ENCODE measurements around the gene PIK3R4. TPM values are rescaled to one million over a fixed set of nuclear protein-coding genes. Genes with fewer than 3 reads are reported as not detected.

The PIK3R4 gene
- total RNA-seq, 6 donors from 2014 or later = 24.6 to 44.2 (median 33.4) TPM

DNA sequence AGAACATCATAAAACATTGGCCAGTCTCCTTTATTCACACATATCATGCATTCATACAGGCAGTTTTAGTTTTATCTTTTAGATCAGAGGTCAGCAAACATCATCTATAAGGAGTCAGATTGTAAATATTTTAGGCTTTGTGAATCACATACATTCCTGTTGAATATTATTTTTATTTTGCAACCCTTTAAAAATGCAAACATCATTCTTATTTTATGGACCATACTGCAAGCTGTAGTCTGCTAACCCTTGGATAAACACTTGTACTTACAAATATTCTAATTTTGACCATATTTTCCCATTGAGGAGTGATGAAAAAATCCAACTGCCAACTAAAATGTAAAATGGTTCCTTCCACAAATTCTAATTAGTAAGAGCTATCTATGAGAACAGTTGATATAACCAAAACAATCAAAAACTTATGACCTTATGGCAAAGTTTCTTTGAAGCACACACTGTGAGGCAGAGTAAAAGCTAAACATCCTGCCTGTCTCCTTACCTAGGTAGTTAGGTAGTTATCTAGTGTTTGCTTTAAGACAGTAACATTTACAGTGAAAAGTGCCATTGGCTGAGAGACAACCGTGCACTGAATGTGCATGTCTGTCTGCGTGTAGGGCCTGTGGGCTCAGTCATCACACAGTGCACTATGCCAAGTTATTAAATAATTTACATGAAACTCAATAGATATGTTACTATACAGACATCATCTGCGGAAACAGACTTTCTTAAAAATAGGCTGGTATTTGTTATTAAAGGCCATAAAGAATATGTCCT, 57.7 kb downstream of the PIK3R4 start:
- H3K27ac ChIP-seq = no peak overlapping the region
- no peak overlapping the region for H3K4me3 ChIP-seq
- H3K27me3 ChIP-seq = no peaks in the 10 kb centered on the region
- DNase-seq = no peak
- peaks cover 0 to 2% (median 0%) of the 10 kb centered on the region in 4 donors for H3K4me1 ChIP-seq
- peaks cover 5 to 48% (median 6%) of the 10 kb centered on the region in 4 donors for H3K36me3 ChIP-seq
- ATAC-seq (ENCODE audit: low FRiP score in 2 of 2) = no peak
- TF ChIP-seq POLR2AphosphoS5 (IDR thresholded peaks at IDR 0.05) = no peak
- TF ChIP-seq EP300 (IDR thresholded peaks at IDR 0.05) = no peak
- TF ChIP-seq POLR2A (IDR thresholded peaks at IDR 0.05) = no peak
- TF ChIP-seq, protein P1, sequence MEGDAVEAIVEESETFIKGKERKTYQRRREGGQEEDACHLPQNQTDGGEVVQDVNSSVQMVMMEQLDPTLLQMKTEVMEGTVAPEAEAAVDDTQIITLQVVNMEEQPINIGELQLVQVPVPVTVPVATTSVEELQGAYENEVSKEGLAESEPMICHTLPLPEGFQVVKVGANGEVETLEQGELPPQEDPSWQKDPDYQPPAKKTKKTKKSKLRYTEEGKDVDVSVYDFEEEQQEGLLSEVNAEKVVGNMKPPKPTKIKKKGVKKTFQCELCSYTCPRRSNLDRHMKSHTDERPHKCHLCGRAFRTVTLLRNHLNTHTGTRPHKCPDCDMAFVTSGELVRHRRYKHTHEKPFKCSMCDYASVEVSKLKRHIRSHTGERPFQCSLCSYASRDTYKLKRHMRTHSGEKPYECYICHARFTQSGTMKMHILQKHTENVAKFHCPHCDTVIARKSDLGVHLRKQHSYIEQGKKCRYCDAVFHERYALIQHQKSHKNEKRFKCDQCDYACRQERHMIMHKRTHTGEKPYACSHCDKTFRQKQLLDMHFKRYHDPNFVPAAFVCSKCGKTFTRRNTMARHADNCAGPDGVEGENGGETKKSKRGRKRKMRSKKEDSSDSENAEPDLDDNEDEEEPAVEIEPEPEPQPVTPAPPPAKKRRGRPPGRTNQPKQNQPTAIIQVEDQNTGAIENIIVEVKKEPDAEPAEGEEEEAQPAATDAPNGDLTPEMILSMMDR (IDR thresholded peaks at IDR 0.05) = no peak
- WGBS, 2 donors = 84 to 89% methylated on average over 3 of the region's 3 CpGs
- H3K9me3 ChIP-seq = no peaks in the 10 kb centered on the region

DNA sequence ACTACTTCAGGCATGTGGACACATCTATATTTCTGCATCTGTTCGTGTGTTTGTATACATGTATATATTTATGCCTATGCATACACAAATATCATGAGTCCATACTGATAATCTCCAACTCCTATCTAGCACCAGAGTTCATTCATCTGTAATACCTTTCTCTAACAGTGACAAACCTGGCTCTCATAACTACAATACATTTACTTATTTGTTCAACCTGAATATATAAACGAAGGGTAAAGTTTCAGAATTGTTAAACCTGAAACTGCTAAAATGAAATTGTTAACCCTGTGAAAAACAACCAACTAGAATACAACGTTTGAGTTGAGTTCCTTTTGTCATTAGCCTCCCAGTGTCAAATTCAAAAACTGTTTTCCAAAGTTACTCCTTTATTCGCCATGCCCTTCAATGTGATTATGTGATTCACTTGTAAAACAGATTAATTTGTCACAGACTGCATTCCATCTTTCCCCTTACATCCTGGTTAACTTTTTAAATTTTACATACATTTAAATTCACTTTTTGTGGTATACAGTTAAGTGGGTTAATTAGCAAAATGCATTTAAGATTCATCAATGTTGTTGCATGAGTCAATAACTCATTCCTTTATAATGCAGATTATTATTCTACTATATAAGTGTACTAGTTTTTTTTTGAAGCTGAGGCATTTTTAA, 58.5 kb downstream of the PIK3R4 start:
- Histone ChIP-seq H3K27ac (no peak overlapping the region), H3K4me3 (no peak overlapping the region), H3K4me1 (peaks cover 0 to 2% (median 0%) of the 10 kb centered on the region in 4 donors), H3K27me3 (no peaks in the 10 kb centered on the region), H3K9me3 (no peaks in the 10 kb centered on the region), H3K36me3 (peaks cover 5 to 56% (median 12%) of the 10 kb centered on the region in 4 donors)
- TF ChIP-seq POLR2AphosphoS5 (IDR thresholded peaks at IDR 0.05) (no peak), EP300 (IDR thresholded peaks at IDR 0.05) (no peak), POLR2A (IDR thresholded peaks at IDR 0.05) (no peak)
- TF ChIP-seq, protein P1 (IDR thresholded peaks at IDR 0.05) = no peak
- 80 to 84% methylated on average over 4 of the region's 4 CpGs for WGBS, 2 donors
- ATAC-seq (ENCODE audit: low FRiP score in 2 of 2) (no peak), DNase-seq (no peak)

DNA sequence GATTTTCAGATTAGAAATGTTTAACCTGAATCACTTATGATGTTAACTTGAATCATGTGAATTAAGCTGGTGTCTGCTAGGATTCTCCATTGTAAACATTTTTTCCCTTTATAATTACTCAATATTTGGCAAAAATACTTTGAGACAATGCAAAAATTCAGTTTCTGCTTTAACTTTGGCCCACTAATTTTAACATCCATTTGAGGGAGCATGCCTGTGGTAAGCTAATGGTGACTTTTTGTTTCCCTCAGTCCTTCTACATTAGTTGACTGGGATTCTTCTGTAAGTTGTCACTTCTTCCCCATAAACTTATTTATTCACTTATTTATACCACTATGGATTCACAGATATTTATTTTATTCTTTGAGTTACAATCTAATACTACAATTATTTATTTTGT, 59.3 kb downstream of the PIK3R4 start:
- no peaks in the 10 kb centered on the region for H3K4me1 ChIP-seq
- TF ChIP-seq, protein P1 (IDR thresholded peaks at IDR 0.05) = no peak
- TF ChIP-seq POLR2AphosphoS5 (IDR thresholded peaks at IDR 0.05) = no peak
- no peak for TF ChIP-seq POLR2A (IDR thresholded peaks at IDR 0.05)
- TF ChIP-seq EP300 (IDR thresholded peaks at IDR 0.05) = no peak
- DNase-seq = no peak
- no peaks in the 10 kb centered on the region for H3K27me3 ChIP-seq
- H3K36me3 ChIP-seq = peaks cover 7 to 64% (median 14%) of the 10 kb centered on the region in 4 donors
- no peak for ATAC-seq (ENCODE audit: low FRiP score in 2 of 2)
- H3K4me3 ChIP-seq = no peak overlapping the region
- no peaks in the 10 kb centered on the region for H3K9me3 ChIP-seq
- H3K27ac ChIP-seq = no peak overlapping the region

DNA sequence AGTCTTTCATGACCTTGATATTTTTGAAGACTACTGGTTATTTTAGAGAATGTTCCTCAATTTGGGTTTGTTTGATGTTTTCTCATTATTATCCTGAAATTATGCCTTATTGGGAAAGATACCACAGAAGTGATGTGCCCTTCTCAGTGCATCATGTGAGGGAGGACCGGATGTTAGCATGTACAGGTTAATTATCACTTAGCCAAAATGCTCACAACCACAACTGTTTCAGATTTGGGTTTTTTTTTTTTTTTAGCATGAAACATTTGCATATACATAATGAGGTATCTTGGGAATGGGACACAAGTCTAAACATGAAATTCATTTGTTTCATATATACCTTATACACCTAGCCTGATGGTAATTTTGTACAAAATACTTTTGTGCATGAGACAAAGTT, 59.8 kb downstream of the PIK3R4 start:
- DNase-seq (no peak), ATAC-seq (ENCODE audit: low FRiP score in 2 of 2) (no peak)
- TF ChIP-seq POLR2A (IDR thresholded peaks at IDR 0.05) (no peak), POLR2AphosphoS5 (IDR thresholded peaks at IDR 0.05) (no peak)
- Histone ChIP-seq H3K27me3 (no peaks in the 10 kb centered on the region), H3K9me3 (no peaks in the 10 kb centered on the region), H3K4me1 (no peaks in the 10 kb centered on the region), H3K4me3 (no peak overlapping the region), H3K27ac (no peak overlapping the region), H3K36me3 (peaks cover 10 to 69% (median 17%) of the 10 kb centered on the region in 4 donors)
- 96 to 100% methylated on average over 1 of the region's 1 CpG for WGBS, 2 donors

DNA sequence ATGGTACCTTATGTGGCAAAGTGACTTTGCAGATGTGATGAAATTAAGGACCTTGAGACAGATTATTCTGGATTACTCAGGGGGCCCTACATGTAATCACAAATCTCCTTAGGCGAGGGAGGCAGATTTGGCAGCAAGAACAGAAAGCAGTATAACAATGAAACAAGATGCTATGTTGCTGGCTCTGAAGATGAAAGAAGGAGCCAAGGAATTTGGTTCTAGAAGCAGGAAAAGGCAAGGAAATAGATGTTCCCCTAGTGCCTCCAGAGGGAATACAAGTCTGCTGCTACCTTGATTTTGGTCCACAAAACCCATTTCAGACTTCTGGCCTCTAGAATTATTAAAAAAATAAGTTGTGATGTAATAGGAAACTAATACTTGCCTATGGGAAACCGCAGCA, 64.5 kb downstream of the PIK3R4 start:
- Histone ChIP-seq H3K9me3 (no peaks in the 10 kb centered on the region), H3K4me1 (no peaks in the 10 kb centered on the region), H3K36me3 (peaks cover 15 to 88% (median 38%) of the 10 kb centered on the region in 4 donors), H3K27me3 (no peaks in the 10 kb centered on the region), H3K27ac (no peak overlapping the region), H3K4me3 (no peak overlapping the region)
- no peak for DNase-seq
- 85 to 88% methylated on average over 2 of the region's 2 CpGs for WGBS, 2 donors
- TF ChIP-seq EP300 (IDR thresholded peaks at IDR 0.05) (no peak), POLR2A (IDR thresholded peaks at IDR 0.05) (no peak), POLR2AphosphoS5 (IDR thresholded peaks at IDR 0.05) (no peak)
- TF ChIP-seq, protein P1 (IDR thresholded peaks at IDR 0.05) = no peak
- no peak for ATAC-seq (ENCODE audit: low FRiP score in 2 of 2)
